Right ventricle myocardium inferior (tissue), 1 donor: ENCODE results near the gene SMPD2. TPM values are rescaled to one million over a fixed set of nuclear protein-coding genes. Genes with fewer than 3 reads are reported as not detected.

Experiments used
- ATAC-seq: fragments of 200-7000 bp; cut with Tn5 transposase; one replicate; pipeline ENCODE4 v1.9.1; 2020; ENCODE audit warnings: mild to moderate bottlenecking, moderate library complexity
- DNase-seq: peaks from one replicate; pipeline ENCODE4 v3.0.0; 2021; ENCODE audit errors: missing footprints
- intact Hi-C: fragments of 100-400 bp; cut with DNase I; formaldehyde crosslinking; loops from one replicate; pipeline ENCODE4 v1.11.0; 2022
- long read RNA-seq: library from polyadenylated mRNA; unstranded; transcript quantifications from one replicate; pipeline ENCODE4 v2.0.0, GENCODE V29; 2021
- total RNA-seq: library from RNA; stranded (reverse); fragmentation: NEBNext Ultra II Directional; extraction: Animal tissue kit (Norgen Biotek cat#: 25700); gene quantifications from one replicate; pipeline ENCODE4 v1.2.1, GENCODE V29; 2021
- donor health status: DM: no; HTN: yes; CAD: no; lungs with severe emphysema.

SMPD2 gene, protein sequence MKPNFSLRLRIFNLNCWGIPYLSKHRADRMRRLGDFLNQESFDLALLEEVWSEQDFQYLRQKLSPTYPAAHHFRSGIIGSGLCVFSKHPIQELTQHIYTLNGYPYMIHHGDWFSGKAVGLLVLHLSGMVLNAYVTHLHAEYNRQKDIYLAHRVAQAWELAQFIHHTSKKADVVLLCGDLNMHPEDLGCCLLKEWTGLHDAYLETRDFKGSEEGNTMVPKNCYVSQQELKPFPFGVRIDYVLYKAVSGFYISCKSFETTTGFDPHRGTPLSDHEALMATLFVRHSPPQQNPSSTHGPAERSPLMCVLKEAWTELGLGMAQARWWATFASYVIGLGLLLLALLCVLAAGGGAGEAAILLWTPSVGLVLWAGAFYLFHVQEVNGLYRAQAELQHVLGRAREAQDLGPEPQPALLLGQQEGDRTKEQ
- 4.4 TPM for total RNA-seq
- long read RNA-seq, partial matches to known transcripts = 0 of 7 reads
- long read RNA-seq, other reads (novel, unspliced or antisense) = 5 of 7 reads

DNA sequence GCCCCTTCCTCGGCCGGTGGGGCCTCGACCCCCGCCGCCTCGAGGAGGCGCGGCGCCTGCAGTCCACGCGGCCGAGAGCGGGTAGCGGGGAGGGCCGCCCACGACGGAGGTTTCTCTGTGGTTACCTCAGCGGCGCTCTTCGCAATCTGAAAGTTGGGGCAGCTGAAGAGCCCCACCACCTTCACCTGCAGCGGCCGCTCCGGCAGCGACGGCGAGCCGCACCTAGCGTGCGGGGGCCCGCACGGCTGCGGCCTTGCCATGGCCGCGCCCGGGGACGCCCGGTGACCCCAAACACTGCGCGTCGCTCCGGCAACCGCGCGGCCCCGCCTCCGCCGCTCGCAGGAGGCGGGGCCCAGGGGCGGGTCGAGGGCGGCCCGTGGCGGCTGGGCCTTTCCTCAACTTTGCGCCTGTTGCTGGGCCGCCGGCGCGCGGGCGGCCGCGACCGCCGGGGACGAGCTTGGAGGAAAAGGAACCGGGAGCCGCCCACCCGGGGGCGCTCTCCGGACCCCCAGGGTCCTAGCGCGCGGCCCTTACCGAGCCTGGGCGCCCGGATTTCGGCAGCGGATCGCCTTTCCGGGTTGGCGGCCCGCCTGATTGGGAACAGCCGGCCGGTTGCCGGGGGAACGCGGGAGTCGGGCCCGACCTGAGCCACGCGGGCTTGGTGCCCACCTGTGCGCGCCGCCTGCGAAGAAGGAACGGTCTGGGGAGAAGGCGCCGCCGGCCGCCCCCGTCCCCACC is at the start of gene SMPD2, which contains the start of gene PPIL6:
Gene SMPD2, plus strand, starts transcription at position 394 of the 738 bp plus-strand sequence. CDS start 398 bp downstream, outside the sequence.
Gene PPIL6, minus strand, starts transcription at position 298 of the 738 bp plus-strand sequence. Its CDS starts 38 bp downstream, at position 260.
- peak; percentile 94 for DNase-seq
- ATAC-seq = peak; percentile 95
- intact Hi-C loops = loop anchor here (2.0 to 5.0 kb wide), 3 partner anchors 14 to 58 kb away; partner anchors contain the start of genes CD164, MICAL1 and ZBTB24

DNA sequence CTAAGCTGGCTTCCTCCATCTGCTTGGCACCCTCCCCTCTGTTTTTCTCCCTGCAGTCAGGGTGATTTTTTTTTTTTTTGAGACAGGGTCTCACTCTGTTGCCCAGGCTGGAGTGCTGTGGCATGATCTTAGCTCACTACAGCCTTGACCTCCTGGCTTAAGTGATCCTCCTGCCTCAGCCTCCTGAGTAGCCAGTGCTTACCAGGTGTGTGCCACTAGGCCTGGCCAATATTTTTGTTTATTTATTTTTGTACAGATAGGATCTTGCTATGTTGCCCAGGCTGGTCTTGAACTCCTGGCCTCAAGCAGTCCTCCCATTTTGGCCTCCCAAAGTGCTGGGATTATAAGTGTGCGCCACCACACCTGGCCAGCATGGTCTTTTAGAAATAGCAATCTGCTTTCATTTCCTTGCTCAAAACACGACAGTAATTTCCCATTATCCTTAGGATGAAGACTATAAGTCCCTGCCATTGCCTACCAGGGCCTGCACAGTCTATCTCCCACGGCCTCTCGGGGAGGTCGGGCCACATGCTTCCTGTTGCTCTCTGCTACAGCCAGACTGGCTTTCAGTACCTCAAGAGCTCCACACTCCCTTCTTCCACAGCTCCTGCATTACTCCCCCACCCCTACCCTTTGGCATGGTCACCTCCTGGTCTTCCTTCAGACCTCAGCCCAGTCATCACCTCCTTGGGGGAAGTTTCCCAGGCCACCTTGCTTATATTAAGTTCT is 47.2 kb upstream of the SMPD2 start:
- no peak for ATAC-seq
- intact Hi-C loops = no loop called here
- DNase-seq = no peak

DNA sequence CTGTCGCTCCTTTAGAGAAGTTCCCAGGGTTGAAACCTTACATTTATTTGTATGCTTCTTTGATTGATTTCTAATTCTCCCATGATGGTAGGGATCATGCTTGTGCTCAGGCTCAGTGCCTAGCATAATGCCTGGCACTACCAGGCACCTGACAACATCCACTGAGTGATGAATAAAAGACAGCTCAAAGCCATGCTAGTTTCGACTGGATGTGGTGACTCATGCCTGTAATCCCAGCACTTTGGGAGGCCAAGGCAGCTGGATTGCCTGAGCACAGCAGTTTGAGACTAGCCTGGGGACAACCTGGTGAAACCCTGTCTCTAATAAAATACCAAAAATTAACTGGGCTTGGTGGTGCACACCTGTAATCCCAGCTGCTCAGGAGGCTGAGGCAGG is 46.6 kb upstream of the SMPD2 start:
- DNase-seq = no peak
- no peak for ATAC-seq
- intact Hi-C loops = no loop called here

DNA sequence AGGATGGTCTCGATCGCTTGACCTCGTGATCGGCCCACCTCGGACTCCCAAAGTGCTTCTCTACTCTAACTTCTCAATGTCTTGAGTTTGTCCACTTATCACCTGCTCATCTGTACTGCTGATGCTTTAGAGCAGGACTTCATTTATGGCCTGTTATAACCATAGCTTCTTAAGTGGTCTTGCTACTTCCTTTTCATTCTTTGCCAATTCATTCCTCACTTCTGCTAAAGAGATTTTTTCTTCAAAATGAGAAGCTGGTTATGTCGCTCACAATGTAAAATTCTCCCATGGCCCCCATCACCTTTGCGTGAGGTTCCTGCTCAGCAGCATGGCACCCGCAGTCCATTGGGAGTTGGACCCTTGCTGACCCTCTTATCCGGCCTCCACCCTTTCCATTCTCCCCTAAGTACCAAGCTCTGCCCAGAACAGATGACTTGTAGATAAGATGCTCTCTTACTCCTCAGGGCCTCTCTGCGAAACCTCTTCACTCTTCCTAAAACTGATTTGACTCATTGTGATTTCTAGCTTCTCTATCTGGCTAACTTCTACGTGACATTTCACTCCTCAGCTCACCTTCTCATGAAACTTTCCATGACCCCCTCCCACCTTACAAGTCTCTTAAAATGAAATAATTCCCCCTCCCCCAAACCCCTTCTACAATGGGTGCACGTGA is 44.3 kb upstream of the SMPD2 start:
- DNase-seq (no peak), ATAC-seq (no peak)
- intact Hi-C loops = no loop called here

DNA sequence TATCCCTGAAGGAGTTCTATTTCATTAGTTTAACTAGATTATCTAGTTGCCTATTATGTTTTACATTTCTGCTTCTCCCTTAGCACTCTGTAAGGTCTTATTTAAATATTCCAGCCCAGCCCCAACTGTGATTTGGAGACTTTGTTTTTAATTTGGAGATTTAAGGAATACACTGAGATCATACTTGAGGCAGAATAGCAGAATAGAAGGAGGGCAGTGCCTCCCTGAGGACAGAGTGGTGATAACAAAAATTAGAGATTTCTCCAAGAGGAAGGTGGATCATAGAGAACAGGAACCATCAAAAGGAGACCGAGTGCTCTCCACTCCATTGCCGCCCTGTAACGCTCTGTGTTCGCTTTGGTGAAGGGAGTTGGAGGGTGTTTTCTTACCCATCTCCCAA is 43.5 kb upstream of the SMPD2 start:
- ATAC-seq (no peak), DNase-seq (no peak)
- intact Hi-C loops = no loop called here

DNA sequence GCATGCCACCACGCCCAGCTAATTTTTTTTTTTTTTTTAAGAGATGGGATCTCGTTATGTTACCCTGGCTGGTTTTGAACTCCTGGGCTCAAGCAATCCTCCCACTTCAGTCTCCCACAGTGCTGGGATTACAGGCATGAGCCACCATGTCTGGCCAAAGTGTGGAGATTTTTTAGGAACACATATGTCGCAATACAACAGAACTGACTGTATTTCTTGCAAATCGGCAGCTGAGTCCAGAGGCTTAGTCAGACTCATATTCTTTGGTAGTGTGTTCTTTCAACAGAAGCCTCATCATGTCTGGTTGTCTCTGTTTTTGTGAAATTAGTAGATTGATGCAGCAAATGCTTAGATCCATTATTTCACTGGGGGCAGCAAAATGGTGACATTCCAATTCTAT is 34.3 kb upstream of the SMPD2 start:
- ATAC-seq (no peak), DNase-seq (no peak)
- intact Hi-C loops = no loop called here

DNA sequence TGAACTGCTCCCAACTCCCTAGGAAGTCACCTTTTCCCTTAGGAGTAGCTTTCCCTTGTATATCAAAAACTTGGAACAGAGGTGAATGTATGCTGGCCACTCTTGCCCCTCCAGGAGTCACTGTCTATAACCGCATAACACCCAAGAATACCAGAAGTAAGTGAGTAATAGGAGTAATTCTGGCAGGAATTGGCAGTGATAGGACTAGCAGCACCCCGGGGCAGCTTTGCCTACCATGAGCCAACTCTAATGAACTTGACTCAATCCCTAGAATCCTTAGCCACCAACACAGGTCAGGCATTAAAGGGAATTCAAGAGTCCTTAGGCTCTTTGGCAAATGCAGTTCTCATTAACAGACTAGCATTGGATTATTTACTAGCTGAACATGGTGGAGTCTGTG is 29.5 kb upstream of the SMPD2 start:
- DNase-seq (no peak), ATAC-seq (no peak)
- intact Hi-C loops = no loop called here

DNA sequence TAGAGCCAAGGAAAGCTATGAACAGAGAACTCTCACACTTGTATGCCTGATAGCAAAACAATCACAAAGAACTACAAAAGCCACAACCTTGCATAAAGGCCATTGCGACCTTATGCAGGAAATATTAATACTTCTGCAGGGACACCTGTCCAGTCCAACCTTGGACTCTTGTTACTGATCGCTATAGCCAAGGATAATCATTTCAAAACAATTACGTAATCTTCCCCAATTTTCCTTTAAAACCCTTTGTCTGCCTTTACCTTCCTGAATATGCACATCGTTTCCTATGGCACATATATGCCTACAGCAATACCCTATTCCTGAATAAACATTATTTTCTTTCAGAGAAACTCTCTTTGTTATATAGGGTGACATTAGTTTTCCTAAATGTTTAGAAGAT is 22.9 kb upstream of the SMPD2 start:
- DNase-seq (no peak), ATAC-seq (no peak)
- intact Hi-C loops = no loop called here

DNA sequence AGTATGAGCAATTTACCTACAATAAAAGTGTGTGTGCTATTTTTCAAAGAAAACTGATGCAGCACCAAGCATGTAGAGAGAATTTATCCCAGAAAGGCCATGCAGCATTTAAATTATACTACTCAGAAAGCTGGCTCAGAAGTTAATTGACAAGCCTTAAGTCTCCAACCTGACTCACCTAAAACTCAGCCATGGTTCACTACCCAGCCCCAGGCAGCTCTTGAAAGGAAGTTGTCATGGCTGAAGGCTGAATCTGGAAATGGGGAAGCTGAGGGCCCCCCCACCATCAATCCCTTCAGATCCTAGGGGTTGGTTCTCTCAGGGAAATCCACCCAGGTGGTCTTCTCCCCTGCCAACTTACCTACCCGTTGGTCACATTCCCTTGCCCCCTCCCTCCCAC is 19.8 kb upstream of the SMPD2 start:
- ATAC-seq = no peak
- no peak for DNase-seq
- intact Hi-C loops = no loop called here

DNA sequence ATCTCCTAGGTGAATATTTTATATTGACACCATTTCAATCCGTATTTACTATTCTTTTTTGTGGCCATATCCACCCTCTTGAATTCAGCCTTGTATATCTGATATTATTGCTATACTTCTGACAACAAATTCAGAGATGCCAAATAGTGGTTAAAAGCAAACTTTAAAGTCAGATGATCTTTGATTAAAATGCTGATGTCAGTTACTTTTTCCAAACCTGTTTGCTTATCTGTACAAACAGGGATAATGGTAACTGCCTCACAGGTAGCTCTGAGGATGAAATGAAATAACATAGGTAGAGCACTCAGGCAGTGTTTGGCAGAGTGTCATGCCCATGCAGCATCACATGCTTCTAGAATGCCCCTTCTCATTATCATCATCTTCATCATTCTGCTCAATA is 19.3 kb upstream of the SMPD2 start:
- ATAC-seq (no peak), DNase-seq (no peak)
- intact Hi-C loops = no loop called here

DNA sequence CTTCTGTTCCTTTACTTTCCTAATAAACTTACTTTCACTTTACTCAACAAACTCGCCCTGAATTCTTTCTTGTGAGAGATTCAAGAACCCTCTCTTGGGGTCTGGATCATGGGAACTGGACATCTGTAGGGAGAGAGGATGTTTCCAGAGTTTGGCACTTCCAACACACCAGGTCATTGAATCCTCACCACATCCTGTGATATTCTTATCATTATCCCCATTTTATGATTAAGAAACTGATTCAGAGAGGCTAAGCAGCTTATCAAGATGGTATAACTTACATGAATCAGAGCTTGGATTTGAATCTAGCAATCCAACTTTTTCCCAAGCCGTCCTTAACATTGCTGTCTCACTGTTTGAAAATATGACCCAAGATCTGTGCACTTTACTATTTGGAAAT is 15.6 kb upstream of the SMPD2 start:
- intact Hi-C loops = no loop called here
- DNase-seq (no peak), ATAC-seq (no peak)

DNA sequence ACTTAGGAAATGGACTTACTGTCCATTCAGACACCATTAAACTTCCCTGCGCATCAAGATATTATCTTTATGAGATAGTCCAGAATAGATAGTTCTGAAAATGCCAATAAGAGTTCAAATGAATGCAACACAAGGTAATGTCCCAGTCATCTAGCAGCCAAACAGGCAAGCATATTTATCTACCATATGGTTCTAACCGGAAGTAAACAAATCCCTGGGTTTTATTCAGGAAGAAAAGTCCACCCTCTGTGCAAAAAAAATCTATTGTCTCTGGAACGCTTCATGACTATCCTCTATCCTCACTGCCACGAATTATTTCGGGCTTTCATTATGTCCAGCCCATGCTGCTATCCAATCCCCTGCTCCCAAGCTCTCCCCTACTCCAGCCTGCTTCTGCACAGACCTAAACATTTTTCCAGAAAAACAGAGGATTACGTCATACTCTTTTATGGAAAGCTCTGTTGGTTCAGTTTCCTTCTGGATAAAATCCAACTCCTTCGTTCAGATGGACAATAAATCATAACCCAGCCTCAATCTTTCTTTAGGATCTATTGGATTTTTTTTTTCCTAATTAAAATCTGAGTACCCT is 11.5 kb upstream of the SMPD2 start:
- ATAC-seq (peak; percentile 59), DNase-seq (no peak)
- intact Hi-C loops = no loop called here

DNA sequence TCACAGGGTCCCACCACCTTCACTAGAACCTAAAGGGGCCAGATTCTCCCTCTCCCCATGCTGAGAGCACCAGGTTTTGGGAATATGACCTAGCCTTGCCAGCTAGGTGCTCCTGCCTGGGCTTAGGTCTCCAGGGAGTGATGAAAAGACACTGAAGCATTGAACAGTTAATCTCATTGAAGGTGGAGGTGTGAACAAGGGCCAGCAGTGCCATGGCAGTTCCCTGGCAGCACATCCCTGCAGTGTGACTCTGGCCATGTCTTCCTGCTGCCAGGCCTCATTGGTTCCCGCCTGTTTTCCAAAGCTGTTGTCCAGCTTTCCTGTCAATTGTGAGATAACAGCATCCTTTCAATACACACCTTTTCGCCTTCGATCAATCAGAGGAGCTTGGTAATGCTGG is 11.0 kb upstream of the SMPD2 start:
- intact Hi-C loops = no loop called here
- DNase-seq = no peak
- peak; percentile 16 for ATAC-seq

DNA sequence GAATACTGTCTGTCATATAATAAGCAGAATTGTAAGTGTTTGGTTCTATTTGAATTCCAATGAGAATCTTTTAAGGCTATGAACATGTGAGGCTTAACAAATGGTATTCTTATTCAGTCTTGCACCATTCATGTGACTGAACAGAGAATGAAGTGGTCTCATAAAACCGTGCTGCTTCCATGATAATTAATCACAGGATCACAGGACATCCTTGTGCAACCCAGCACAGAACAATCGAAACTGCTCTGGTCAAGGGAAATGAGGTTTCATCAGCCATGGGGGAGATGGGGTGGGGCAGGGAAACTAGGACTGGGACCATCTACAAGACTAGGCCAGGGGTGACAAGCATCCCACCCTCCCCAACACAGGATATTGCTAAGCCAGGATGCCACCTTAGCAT is 6.1 kb upstream of the SMPD2 start:
- no peak for DNase-seq
- intact Hi-C loops = no loop called here
- no peak for ATAC-seq

DNA sequence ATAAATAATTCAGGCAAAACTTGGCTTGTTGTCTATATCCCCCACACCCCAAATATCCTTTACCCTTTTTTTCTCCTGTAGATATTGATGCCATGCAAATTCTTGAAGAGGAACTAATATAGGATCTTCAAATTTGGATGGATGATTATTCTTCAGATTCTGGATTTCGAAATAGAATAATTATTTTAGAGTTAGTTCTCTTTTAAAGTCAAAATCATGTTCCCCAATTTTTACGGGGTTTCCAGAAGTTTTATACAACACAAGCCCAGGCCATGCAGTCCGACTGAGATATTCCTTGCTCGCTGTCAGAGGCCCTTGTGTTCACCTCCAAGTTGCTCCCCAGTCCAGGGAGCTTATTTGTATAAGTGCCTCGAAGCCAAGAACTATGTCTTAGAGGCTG is 4.5 kb upstream of the SMPD2 start:
- DNase-seq = no peak
- no peak for ATAC-seq

DNA sequence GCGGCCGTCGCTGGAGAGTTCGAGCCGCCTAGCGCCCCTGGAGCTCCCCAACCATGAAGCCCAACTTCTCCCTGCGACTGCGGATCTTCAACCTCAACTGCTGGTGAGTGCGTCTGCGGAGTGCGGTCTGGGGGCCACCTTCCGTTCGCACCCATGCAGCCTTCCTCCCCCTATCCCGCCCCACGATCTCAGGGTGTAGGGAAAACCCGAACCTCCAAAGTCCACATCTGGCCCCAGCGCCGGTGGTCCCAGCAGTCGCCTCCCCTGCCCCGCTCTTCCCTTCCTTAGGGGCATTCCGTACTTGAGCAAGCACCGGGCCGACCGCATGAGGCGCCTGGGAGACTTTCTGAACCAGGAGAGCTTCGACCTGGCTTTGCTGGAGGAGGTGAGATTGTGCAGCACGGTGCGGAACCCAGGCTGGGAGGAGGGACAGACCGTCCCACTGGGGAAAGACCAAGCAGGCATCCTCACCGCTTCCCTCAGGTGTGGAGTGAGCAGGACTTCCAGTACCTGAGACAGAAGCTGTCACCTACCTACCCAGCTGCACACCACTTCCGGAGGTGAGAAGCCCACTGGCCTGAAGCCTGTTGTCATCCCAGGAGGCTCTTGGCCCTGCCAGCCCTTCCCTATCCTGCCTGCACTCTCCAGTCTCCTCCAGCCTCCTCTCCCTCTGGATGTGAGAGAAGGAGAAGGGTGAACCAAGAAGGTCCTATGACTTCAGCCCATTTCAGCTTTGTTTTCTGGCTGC is 719 bp downstream of the SMPD2 start:
- intact Hi-C loops = loop anchor here (2.0 to 5.0 kb wide), 3 partner anchors 14 to 58 kb away; partner anchors contain the start of genes CD164, MICAL1 and ZBTB24
- peak; percentile 29 for ATAC-seq
- peak; percentile 70 for DNase-seq

More for the DNA sequence above, 4.5 kb upstream of the SMPD2 start:
- intact Hi-C loops = no loop called here

DNA sequence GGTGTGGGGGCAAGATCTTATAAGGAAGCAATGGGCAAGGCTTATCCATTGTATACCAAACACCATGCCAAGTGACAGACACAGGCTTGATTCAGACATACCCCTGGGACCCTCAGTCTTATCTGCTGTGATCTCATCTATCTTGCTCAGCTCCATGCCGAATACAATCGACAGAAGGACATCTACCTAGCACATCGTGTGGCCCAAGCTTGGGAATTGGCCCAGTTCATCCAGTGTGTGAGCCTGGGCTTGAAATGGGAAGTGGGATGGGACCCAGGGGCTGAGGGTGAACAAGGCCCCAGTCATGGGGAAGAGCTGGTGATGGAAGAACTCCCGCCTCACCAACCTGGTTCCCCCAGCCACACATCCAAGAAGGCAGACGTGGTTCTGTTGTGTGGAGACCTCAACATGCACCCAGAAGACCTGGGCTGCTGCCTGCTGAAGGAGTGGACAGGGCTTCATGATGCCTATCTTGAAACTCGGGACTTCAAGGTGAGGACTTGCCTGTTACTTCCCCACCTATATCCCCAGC is 1.9 kb downstream of the SMPD2 start:
- no peak for DNase-seq
- no peak for ATAC-seq
- intact Hi-C loops = loop anchor here (5.0 kb wide), 1 partner anchor 40 kb away; the partner anchor contains the start of gene ZBTB24
